ENCODE results near the gene MEX3A. TPM values are rescaled to one million over a fixed set of nuclear protein-coding genes. Genes with fewer than 3 reads are reported as not detected.
"Not testable (repeated sequence)": the region's sequence is repeated elsewhere in the genome, so short reads cannot be mapped to it uniquely, and the experiment has no call there.

The MEX3A gene, protein sequence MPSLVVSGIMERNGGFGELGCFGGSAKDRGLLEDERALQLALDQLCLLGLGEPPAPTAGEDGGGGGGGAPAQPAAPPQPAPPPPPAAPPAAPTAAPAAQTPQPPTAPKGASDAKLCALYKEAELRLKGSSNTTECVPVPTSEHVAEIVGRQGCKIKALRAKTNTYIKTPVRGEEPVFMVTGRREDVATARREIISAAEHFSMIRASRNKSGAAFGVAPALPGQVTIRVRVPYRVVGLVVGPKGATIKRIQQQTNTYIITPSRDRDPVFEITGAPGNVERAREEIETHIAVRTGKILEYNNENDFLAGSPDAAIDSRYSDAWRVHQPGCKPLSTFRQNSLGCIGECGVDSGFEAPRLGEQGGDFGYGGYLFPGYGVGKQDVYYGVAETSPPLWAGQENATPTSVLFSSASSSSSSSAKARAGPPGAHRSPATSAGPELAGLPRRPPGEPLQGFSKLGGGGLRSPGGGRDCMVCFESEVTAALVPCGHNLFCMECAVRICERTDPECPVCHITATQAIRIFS
- 0.24 TPM for total RNA-seq
- long read RNA-seq, full-length matches to known transcripts: 1 of 2 reads
- long read RNA-seq, partial matches to known transcripts: 0 of 2 reads
- long read RNA-seq, other reads (novel, unspliced or antisense): 1 of 2 reads

DNA sequence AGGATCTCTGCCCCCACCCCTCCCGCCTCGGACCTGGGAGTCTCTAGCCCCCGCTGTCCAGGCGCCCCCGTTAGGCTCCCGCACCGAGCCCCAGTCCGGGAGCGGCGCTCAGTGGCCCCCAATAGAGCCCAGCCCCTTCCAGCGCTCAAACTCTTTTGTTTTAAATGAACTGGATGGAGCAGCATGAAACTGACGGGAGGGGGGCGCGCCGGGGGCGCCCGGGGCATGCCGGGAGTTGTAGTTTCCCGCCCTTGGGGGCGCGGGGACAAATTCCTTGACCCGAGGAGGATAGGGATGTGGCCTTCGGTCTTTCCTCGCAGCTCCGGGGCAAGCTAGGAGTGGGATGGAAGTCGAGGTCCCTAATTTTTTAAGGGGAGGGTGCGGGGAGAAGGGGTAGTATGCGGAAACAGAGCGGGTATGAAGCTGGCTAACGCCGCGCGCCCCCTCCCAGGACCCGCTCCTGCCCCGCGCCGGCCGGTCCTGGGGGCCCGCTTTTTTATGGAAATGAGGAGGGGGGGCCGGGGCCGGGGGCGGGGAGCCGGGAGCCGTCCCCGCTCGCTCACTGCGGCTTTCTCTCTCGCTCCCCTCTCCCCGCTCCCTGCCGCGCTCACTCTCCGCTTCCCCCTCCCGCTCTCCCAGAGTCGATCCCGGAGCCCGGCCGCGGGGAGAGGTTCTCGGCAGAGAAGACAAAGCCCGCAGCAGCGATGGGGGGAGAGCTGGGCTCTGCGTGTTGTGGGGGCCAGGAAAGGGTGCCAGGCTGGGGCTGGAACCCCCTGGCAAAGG lies at the start of gene MEX3A:
Gene MEX3A, minus strand, starts transcription at position 157 of the 783 bp plus-strand sequence. CDS start 467 bp downstream, outside the sequence.
- intact Hi-C loops (cut with DNase I): no loop called here
- ATAC-seq (peak; percentile 89), DNase-seq (ENCODE audit: missing footprints) (peak; percentile 83)

DNA sequence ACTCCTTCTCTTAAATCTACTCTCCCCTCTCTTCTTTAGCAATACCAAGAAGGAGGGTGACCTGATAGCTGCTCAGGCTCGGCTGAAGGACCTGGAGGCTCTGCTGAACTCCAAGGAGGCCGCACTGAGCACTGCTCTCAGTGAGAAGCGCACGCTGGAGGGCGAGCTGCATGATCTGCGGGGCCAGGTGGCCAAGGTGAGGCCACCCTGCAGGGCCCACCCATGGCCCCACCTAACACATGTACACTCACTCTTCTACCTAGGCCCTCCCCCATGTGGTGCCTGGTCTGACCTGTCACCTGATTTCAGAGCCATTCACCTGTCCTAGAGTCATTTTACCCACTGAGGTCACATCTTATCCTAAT lies 48.3 kb upstream of the MEX3A start:
- ATAC-seq (no peak), DNase-seq (ENCODE audit: missing footprints) (no peak)
- intact Hi-C loops (cut with DNase I): loop anchor here (1.0 to 10.0 kb wide), 3 partner anchors 34 to 194 kb away; no protein-coding TSS in a partner anchor

DNA sequence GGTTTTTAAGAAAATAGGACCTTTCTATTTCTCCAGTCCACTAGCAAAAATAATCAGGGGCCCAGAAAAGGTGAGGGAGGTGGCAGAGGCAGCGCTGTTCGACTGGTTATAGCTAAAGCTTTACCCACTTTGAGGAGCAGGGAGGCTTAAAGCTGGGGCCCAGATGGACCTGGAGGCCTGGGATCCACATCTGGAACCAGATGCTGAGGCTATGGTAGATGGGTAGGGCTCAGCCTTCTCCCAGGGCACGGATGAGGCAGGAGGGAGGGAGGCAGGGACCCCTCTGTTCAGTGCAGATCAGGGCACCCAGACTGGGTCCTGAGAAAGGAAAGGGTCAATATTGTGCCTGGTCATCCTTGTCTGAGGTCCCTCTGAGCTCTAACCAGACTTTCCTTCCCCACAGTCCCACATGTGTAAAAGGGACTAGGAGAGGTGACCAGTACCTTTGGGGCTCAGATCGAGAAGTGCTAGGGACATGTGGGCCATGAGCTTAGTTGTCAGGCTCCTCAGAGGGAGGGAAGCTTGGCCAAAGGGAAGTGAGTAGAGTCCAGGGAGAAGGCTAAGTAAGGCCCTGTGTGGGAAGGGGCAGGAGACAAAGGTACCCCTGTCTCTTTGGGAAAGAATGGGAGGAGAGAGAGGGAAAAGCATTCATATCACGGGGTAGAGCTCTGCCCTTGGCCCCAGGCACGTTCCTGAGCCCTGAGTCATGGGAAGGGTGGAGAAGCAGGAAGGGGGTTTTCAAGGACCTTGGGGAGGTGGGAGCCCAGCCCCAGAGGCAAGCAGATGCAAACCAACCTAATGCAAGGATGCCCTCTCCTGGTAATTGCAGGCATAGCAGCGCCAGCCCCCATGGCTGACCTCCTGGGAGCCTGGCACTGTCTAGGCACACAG lies 47.7 kb upstream of the MEX3A start:
- peak; percentile 87 for DNase-seq (ENCODE audit: missing footprints)
- intact Hi-C loops (cut with DNase I): loop anchor here (1.0 to 10.0 kb wide), 4 partner anchors 34 to 535 kb away; no protein-coding TSS in a partner anchor
- ATAC-seq: peak; percentile 54

DNA sequence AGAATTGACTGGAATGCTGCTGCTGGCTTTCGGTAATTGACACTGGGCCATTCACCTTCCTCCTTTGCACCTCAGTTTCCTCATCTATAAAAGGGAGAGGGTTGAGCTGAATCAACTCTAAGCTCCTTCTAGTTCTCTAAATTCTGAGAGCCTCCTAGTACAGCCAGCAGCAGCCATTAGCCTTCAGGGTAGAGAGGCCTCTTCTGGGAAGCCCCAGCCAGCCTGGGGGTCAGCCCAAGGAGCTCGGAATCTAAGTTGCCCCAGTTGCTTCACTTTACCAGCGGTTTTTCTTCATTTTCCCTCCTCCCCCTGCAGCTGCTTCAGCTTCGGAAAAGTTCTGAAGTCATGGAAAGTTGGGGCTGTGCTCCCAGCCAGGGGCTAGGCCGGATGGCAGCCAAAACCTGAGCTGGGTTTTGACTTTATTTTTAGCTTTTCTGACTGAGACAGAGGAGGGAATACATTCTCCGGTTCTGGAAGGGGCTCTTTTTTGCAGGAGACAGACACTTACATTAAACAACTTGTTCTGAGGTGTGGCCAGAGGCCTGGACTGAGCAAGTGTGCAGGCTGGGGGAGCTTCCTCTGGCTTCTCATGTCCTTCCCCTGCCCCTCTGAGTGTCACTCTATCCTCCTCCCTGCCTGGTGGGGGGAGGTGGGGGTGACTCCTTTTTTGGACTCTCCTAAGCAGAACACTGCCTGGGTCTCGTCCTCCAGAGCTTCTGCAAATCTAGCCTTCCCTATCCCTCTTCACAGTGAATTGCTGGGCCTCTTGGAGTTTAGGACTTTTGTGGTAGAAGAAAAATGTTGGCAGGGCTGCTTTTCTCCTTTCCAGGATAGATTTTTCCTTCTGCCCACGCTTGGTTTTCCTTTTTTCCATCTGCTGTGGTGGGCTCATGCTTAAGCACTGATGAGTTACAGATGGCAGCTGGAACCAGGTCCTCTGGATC lies 46.7 kb upstream of the MEX3A start:
- peak; percentile 14 for ATAC-seq
- intact Hi-C loops (cut with DNase I): loop anchor here (10.0 kb wide), 1 partner anchor 536 kb away; no protein-coding TSS in a partner anchor

DNA sequence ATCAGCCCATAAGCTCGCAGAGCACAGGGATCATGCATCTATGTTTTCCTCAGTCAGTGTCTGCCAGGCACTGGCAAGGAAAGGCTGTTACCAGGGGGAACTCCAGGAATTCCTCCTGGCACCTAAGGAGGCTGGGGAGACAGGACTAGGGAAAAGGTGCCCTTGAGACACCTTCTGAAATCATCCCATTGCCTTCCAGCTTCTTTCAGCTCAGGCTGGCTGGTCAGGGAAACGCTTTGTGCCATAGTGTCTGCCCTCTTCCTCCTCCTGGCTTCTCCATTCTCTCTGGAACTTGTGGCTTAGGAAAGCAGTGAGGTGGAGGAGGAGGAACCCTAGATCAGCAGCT lies 46.0 kb upstream of the MEX3A start:
- ATAC-seq (no peak), DNase-seq (ENCODE audit: missing footprints) (no peak)

More for the DNA sequence above, 46.7 kb upstream of the MEX3A start:
- peak; percentile 67 for DNase-seq (ENCODE audit: missing footprints)

DNA sequence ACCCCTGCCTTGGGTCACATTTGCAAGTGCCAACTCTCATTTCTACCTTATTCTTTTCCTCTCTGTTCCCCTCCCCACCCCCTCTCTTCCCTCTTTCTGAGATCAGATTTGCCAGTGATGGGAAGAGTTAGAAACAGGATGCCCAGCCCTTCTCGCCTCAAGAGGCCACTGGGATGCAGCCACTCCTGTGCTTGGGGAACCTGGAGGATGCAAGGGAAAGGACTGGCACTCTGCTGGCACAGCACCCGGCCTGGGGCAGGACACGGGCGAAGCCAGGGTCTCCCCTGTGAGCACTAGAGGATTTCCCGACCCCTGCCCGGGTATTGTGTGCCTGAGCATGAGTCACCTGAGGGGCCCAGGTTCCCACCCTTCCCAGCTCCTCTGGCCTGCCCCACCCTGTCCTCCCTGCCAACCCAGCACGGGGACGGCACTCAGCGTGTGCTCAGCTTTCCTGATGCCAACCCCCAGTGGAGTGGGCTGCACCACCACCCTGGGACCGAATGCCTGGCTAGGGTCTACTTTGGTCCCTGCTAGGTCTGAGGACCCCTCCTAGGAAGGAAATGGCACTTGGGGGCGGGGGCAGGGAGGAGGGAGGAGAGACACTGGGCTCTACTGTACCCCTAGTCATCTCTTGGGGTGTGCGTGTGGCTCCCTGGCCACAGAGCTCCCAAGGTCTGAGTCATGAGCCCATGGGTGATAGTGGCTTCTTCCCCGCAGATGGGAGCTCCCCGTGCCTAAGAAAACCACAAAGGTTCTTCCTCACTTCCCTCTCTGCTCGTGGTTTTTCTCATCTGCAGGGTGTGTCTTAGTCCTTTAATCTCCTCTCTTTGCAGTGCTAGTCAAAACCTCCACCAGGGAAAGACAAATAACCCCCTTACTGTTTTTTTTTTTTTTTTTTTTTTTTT lies 44.6 kb upstream of the MEX3A start:
- intact Hi-C loops (cut with DNase I): loop anchor here (10.0 kb wide), 1 partner anchor 538 kb away; no protein-coding TSS in a partner anchor
- DNase-seq (ENCODE audit: missing footprints): peak; percentile 71
- no peak for ATAC-seq

More for the DNA sequence above, 46.0 kb upstream of the MEX3A start:
- intact Hi-C loops (cut with DNase I): loop anchor here (10.0 kb wide), 1 partner anchor 537 kb away; no protein-coding TSS in a partner anchor

DNA sequence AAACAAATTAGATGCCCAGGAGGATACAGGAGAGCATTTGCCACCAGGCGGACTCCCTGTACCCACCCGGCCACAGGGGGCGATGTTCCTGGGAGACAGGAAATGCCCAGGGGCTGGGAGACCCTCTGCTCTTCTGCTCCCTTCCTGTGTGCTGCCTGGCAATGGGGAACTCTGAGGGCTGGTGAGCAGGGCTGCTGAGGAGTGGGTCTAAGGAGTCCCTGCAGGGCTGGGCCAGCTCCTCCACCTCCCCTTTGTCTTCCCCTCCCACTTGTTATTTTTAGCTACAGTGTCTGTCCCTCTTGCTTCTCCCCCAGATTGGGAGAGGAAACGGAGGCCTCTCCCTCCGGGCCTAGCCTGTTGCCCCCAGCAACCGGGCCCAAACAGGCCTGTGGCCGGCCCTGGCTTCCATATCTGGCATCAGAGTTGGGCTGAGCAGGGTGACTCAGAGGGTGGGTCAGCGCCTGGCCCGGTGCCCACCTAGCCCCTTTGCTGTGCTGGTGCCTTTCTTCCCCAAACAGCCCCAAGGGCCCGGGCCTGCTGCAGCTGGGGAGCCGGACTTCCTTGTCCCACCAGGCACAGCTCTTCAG lies 43.9 kb upstream of the MEX3A start:
- peak; percentile 96 for DNase-seq (ENCODE audit: missing footprints)
- intact Hi-C loops (cut with DNase I): loop anchor here (10.0 kb wide), 1 partner anchor 539 kb away; no protein-coding TSS in a partner anchor
- ATAC-seq: peak; percentile 57

DNA sequence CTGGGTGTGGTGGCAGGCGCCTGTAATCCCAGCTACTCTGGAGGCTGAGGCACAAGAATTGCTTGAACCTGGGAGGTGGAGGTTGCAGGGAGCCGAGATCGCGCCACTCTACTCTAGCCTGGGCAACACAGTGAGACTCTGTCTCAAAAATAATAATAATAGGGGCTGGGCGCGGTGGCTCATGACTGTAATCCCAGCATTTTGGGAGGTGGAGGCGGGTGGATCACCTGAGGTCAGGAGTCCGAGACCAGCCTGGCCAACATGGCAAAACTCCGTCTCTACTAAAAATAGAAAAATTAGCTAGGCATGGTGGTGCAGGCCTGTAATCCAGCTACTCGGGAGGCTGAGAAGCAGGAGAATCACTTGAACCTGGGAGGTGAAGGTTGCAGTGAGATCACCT lies 43.3 kb upstream of the MEX3A start:
- intact Hi-C loops (cut with DNase I): loop anchor here (10.0 kb wide), 1 partner anchor 539 kb away; no protein-coding TSS in a partner anchor
- ATAC-seq; DNase-seq (ENCODE audit: missing footprints): not testable (repeated sequence)

DNA sequence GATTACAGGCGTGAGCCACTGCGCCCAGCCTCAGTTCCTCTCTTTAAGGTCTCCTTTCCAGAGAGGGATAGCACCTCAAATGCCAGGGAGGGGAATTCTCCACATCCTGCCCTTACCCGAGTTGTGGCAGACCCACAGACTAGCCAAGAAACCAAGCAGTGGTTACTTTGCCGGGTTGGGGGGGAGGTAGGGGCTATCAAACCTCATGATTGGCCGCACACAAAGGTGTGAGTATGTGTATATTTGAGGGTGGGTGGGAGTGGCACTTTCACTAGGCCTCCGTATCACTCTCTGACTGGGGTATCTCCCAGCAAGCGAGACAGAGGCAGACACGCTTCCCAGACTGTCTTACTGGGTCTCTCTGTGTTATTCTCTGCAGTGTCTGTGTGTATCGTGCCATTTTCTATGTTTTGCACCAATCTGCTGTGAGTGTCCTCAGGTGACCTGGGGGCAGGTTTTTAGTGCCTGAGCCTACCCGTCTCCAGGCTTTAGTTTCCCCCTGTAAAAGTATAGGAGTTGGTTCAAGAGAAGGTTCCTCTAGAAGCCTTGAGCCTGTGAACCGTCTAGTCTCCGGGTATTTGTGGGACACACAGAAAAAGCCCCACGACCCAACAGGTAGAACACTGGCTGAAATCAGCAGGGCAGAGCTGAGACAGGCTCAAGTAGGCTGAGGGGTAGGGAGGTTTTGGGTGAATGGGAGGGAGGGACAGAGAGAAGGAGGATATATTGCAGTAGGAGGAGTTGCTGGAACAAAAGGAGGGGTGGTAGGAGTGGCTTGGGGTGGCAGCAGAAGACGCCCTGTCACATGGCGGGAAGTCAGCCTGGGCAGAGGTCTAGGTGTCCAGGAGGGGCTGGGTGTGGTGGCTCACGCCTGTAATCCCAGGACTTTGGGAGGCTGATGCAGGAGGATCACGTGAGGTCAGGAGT lies 42.6 kb upstream of the MEX3A start:
- ATAC-seq: no peak
- DNase-seq (ENCODE audit: missing footprints): no peak
- intact Hi-C loops (cut with DNase I): loop anchor here (1.0 to 10.0 kb wide), 3 partner anchors 10 to 540 kb away; no protein-coding TSS in a partner anchor

DNA sequence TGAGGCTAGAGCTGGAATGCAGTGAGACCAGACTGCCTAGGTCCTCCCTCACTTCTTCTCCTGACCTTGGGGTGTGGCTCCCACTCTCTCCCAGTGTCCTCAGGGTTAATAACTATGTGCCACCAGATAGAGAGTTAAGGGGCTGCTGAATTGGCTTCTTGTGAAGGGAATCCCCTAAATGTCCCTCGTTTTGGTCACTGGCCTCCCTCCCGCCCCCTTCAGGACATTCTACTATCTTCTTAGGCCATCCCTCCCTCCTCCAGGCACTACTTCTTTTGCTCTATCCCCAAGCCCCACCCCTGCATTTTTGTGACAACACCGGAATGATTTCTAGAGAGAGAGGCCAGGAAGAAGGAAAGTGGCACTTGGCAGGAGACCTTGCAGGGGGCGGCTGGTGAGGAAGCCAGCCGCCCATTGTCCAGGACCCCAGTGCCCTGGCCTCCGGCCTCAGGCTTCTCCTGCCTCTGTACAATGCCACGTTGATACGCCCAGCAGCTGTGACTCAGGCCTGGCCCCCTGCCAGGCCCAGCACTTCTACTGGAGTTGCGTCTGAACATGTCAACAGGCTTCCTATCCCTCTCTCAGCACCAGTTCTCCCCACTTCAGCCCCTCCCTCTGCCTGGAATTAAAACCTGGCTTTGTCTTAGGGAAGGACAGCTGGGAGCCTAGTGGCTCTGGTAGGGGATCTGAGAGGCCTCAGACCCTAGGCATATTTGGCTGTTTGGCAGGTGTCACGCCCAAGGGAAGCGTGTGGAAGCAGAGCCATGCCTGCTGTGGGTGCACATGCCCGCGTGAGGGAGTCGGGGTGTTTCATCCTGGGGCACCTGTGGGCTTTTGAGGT lies 41.3 kb upstream of the MEX3A start:
- ATAC-seq: peak; percentile 81
- peak; percentile 98 for DNase-seq (ENCODE audit: missing footprints)
- intact Hi-C loops (cut with DNase I): loop anchor here (1.0 to 10.0 kb wide), 3 partner anchors 8 to 541 kb away; no protein-coding TSS in a partner anchor

DNA sequence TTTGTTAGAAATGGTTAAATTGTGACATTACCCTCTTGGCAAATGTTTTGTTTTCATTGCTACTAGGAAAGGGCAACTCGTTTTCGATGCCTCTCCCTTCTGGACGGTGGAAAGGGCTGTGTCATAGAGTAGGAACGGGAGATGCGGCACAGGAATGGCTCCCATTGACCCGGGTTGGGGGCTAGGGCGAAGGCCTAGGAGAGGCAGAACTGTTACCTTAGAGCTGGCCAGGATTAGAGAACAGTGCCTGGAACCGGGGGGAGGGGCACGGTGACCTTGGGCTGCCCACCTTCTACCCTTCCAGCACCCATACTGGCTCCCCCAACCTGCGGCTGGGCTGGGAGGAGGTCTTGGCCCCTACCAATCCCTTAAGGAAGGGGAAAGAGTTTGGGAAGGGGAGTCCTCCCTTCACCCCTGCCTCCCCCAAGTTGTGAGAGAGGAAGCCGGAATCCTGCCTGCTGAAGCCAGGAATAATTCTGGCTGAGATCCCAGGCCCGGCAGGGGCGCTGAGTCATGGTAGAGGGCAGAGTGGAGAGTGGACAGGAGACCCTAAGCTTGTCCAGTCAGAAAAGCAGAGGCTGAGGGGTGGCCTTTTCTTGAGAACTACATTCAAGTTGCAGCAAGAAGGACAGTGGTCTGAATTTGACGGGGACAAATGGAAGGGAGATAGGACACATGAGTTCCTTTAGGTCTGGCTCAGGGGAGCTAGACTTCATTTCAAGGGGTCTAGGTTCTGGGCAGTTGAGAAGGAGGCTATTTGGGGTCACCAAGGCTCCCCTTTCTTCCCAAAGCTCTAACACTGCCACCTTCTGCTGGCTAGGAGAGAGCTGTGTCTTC lies 40.5 kb upstream of the MEX3A start:
- peak; percentile 83 for DNase-seq (ENCODE audit: missing footprints)
- peak; percentile 45 for ATAC-seq
- intact Hi-C loops (cut with DNase I): loop anchor here (10.0 kb wide), 1 partner anchor 542 kb away; no protein-coding TSS in a partner anchor

DNA sequence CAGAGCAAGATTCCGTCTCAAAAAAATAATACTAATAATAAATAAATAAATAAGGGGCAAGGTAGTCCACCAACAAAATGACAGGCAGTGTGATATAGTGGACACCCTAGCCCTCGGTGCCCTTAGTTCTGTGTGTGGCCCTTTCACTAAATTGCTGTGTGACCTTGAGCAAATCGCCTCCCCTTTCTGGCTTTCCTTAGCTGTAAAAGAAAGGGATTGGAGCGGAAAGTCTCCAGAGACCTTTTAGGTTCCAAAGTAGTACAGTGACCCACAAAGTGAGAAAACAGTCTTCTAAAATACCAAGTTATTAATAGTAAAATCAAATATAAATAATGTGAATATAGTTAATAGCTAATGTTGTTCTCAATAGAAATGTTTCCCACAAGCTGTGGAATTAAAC lies 39.8 kb upstream of the MEX3A start:
- DNase-seq (ENCODE audit: missing footprints) (no peak), ATAC-seq (no peak)
- intact Hi-C loops (cut with DNase I): loop anchor here (10.0 kb wide), 1 partner anchor 543 kb away; no protein-coding TSS in a partner anchor

DNA sequence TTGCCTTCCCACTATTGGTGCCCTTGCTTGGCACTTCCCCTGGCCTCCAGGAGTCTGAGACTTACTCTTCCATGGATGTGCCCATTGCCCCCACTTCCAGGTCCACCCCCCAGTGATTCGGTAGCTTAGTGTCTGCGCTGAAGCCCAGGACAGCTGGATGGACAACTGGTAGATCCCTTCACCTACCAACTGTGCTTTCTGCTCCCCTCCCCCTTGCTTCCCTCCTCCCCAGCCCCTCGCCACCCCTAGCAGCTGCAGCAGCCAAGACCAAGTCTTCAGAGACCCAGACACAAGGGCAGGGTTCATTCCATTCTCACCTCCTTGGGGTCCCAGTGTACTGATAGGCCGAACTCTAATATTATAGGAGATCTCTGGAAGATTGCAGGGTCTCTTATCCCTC lies 39.2 kb upstream of the MEX3A start:
- no peak for ATAC-seq
- DNase-seq (ENCODE audit: missing footprints): no peak
- intact Hi-C loops (cut with DNase I): loop anchor here (10.0 kb wide), 1 partner anchor 543 kb away; no protein-coding TSS in a partner anchor
